PC-9 (cell line): ENCODE data around the gene SREK1IP1. TPM values are rescaled to one million over a fixed set of nuclear protein-coding genes. Genes with fewer than 3 reads are reported as not detected.

Experiments
- BruUV-seq: library from RNA; stranded (reverse); fragments of 400-500 nt; replicated peaks from 2 replicates; lab custom pipeline; 2021; lab: Mats Ljungman, UMichigan
- CTCF ChIA-PET: fragments of 300-600 bp; sonication (Branson Sonifier 250); formaldehyde crosslinking; loops from one replicate; lab custom pipeline; 2022; ENCODE audit warnings: antibody characterized with exemption; lab: Charles Lee
- POLR2A ChIA-PET: fragments of 300-600 bp; sonication (Branson Sonifier 250); formaldehyde crosslinking; loops from one replicate; lab custom pipeline; 2022; ENCODE audit warnings: antibody characterized with exemption; ENCODE audit not compliant: unreplicated experiment; lab: Charles Lee
- DNase-seq, 2 experiments: peaks; one replicate each; pipeline versions ENCODE4 v3.0.0 to v3.0.0-alpha.2; 2015 to 2022; ENCODE audit warnings: mixed read lengths in 1 of 2
- H2AFZ ChIP-seq: fragments of 200-600 bp; sonication (generic); 2 replicates; pipeline ENCODE4 v1.8.1; 2017; ENCODE audit warnings: antibody characterized with exemption
- H3F3A ChIP-seq: fragments of 200-600 bp; sonication (generic); 2 replicates; pipeline ENCODE4 v1.8.1; 2017; ENCODE audit warnings: antibody characterized with exemption, mild to moderate bottlenecking, low read depth; ENCODE audit not compliant: insufficient read depth
- H3K27ac ChIP-seq: fragments of 200-600 bp; sonication (generic); 2 replicates; pipeline ENCODE4 v1.6.1; 2016; ENCODE audit warnings: mixed run types
- H3K27me3 ChIP-seq: fragments of 200-600 bp; sonication (generic); 2 replicates; pipeline ENCODE4 v1.6.1; 2016; ENCODE audit warnings: low read depth, mixed run types; ENCODE audit not compliant: insufficient read depth
- H3K36me3 ChIP-seq: fragments of 200-600 bp; sonication (generic); 2 replicates; pipeline ENCODE4 v1.6.1; 2016; ENCODE audit warnings: low read depth, mixed run types
- H3K4me1 ChIP-seq: fragments of 200-600 bp; sonication (generic); replicated peaks from 2 replicates; pipeline ENCODE4 v1.6.1; 2016; ENCODE audit warnings: mixed run types; ENCODE audit not compliant: insufficient read depth
- H3K4me2 ChIP-seq: fragments of 200-600 bp; sonication (generic); 2 replicates; pipeline ENCODE4 v1.6.1; 2017; ENCODE audit warnings: mixed run types
- H3K4me3 ChIP-seq: fragments of 200-600 bp; sonication (generic); 2 replicates; pipeline ENCODE4 v1.6.1; 2016; ENCODE audit warnings: mixed run types
- H3K79me2 ChIP-seq: fragments of 200-600 bp; sonication (generic); 2 replicates; pipeline ENCODE4 v1.6.1; 2017; ENCODE audit warnings: low read depth, mixed run types
- H3K9me2 ChIP-seq: fragments of 200-600 bp; sonication (generic); 2 replicates; pipeline ENCODE4 v1.8.1; 2017; ENCODE audit warnings: mild to moderate bottlenecking; ENCODE audit not compliant: insufficient read depth
- H3K9me3 ChIP-seq: fragments of 200-600 bp; sonication (generic); 2 replicates; pipeline ENCODE4 v1.8.1; 2016; ENCODE audit warnings: low read depth; ENCODE audit not compliant: insufficient read depth
- H4K20me1 ChIP-seq: fragments of 200-600 bp; sonication (generic); 2 replicates; pipeline ENCODE4 v1.8.1; 2017; ENCODE audit not compliant: insufficient read depth
- CTCF ChIP-seq: fragments of 200-600 bp; sonication (generic); conservative IDR thresholded peaks from 2 replicates; pipeline ENCODE4 v1.6.1; 2017; ENCODE audit warnings: mixed run types, antibody characterized with exemption, mild to moderate bottlenecking, moderate library complexity
- EZH2 ChIP-seq: fragments of 200-600 bp; sonication (generic); IDR thresholded peaks from 2 replicates; pipeline ENCODE4 v1.8.0; 2017; ENCODE audit warnings: antibody characterized with exemption, low read depth
- intact Hi-C: fragments of 100-400 bp; cut with micrococcal nuclease; formaldehyde crosslinking; loops from one replicate; pipeline ENCODE4 v1.10.0; 2022; ENCODE audit not compliant: unreplicated experiment
- total RNA-seq: library from RNA; stranded (reverse); gene quantifications from 2 replicates; pipeline ENCODE4 v1.2.3, GENCODE V29; 2021

Gene SREK1IP1
- total RNA-seq, 1 experiment from 2014 or later, result 10.9 TPM

GRCh38 chr5:64680289-64680688 lies 88.2 kb downstream of the SREK1IP1 start:
- TF ChIP-seq EZH2 (no peak), CTCF (no peak)
- Histone ChIP-seq H2AFZ (no peak overlapping the region), H4K20me1 (no peaks in the 10 kb centered on the region), H3F3A (no peaks in the 10 kb centered on the region), H3K36me3 (no peaks in the 10 kb centered on the region), H3K79me2 (no peaks in the 10 kb centered on the region), H3K4me3 (no peak overlapping the region), H3K9me2 (no peaks in the 10 kb centered on the region), H3K27me3 (no peaks in the 10 kb centered on the region), H3K27ac (no peak overlapping the region), H3K4me2 (no peak overlapping the region), H3K4me1 (no peaks in the 10 kb centered on the region), H3K9me3 (no peaks in the 10 kb centered on the region)
- BruUV-seq, result no TSS peak
- ChIA-PET CTCF (no interaction called here), POLR2A (no interaction called here)
- no peak for DNase-seq
- intact Hi-C loops, result no loop called here

- Histone ChIP-seq H3K36me3 (no peaks in the 10 kb centered on the region), H3K4me3 (no peak overlapping the region), H3F3A (no peaks in the 10 kb centered on the region), H3K27ac (no peak overlapping the region), H3K9me2 (no peaks in the 10 kb centered on the region), H3K27me3 (no peaks in the 10 kb centered on the region), H4K20me1 (no peaks in the 10 kb centered on the region), H3K79me2 (no peaks in the 10 kb centered on the region), H3K4me2 (no peak overlapping the region), H2AFZ (no peak overlapping the region), H3K9me3 (no peaks in the 10 kb centered on the region), H3K4me1 (no peaks in the 10 kb centered on the region)
- no TSS peak for BruUV-seq
- no peak for DNase-seq
- intact Hi-C loops, result no loop called here
- ChIA-PET POLR2A (no interaction called here), CTCF (no interaction called here)
- TF ChIP-seq EZH2 (no peak), CTCF (no peak)
Observed at GRCh38 chr5:64678374-64678773, 90.1 kb downstream of the SREK1IP1 start.

- intact Hi-C loops, result no loop called here
- H4K20me1 ChIP-seq, result no peaks in the 10 kb centered on the region
- no peak overlapping the region for H3K27ac ChIP-seq
- H3K36me3 ChIP-seq, result no peaks in the 10 kb centered on the region
- BruUV-seq, result no TSS peak
- no peak for TF ChIP-seq EZH2
- TF ChIP-seq CTCF, result no peak
- H3K4me1 ChIP-seq, result no peaks in the 10 kb centered on the region
- no peaks in the 10 kb centered on the region for H3F3A ChIP-seq
- no peaks in the 10 kb centered on the region for H3K79me2 ChIP-seq
- CTCF ChIA-PET, result no interaction called here
- no peak overlapping the region for H2AFZ ChIP-seq
- no peak overlapping the region for H3K4me3 ChIP-seq
- no peaks in the 10 kb centered on the region; the same call in 1 of the 2 replicates for H3K9me2 ChIP-seq
- no peaks in the 10 kb centered on the region for H3K27me3 ChIP-seq
- no peaks in the 10 kb centered on the region; the same call in 1 of the 2 replicates for H3K9me3 ChIP-seq
- POLR2A ChIA-PET, result no interaction called here
- no peak overlapping the region for H3K4me2 ChIP-seq
- DNase-seq, result no peak
Observed at GRCh38 chr5:64671678-64672077, 96.8 kb downstream of the SREK1IP1 start.
